NAMALWA (cell line): Measurements from ENCODE around the gene HIVEP3.

ENCODE experiments used
- DNase-seq: peaks from one replicate; pipeline ENCODE4 v3.0.0-alpha.2; 2015; ENCODE audit warnings: low spot score

Gene HIVEP3

DNA sequence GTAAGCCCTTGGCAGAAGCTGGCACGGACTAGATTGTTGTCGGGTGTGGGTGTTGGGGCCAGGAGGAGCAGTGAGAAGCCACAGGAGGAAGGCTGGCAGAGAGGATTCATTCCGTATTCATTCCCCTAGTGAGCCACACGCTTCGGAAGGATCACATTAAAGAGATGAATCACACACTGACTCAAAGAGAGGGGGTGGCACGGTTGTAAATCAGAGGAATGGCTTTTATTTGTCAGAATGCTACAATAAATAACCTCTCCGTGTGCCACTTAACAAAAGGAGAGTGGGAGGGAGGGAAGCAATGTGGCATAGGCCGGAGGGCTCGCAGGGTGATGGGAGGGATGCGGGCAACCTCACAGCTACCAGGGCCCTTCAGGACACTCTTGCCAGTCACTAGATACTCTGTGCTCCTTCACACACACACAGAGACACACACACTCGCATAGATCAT lies 135.5 kb downstream of the HIVEP3 start:
- no peak for DNase-seq

GRCh38 chr1:41780916-41781315 lies 137.8 kb downstream of the HIVEP3 start:
- DNase-seq: no peak

DNA sequence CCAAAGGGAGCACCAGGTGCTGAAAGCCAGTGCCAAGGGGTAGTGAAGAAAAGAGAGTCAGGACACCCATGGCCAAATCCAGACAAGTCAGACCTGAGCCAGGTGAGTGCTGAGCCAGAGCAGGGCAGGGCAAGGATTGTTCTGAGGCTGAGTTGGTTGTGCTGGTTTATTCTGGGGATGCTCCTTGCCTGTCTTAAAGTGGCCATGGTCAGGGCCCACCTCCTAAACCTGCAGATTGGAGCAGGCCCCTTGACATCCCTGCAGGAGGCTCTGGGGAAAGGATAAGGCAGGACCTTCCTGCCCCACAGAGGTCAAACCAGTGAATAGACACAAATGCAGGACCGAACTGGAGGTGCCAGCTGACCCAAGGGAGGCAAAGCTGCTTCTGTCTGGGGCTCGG lies 138.4 kb downstream of the HIVEP3 start:
- no peak for DNase-seq

DNA sequence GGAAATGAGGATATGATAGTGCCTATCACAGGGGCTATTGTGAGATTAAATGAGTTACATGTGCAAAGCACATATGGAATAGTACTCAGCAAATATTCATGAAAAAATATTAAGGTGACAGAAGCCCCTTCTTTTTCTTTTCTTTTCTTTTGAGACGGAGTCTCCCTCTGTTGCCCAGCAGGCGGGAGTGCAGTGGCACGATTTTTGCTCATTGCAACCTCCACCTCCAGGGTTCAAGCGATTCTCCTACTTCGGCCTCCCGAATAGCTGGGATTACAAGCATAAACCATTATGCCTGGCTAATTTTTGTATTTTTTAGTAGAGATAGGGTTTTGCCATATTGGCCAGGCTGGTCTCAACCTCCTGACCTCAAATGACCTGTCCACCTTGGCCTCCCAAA lies 139.4 kb downstream of the HIVEP3 start:
- DNase-seq: no peak

GRCh38 chr1:41777695-41778094 lies 141.0 kb downstream of the HIVEP3 start:
- DNase-seq: no peak

- DNase-seq: no peak
Observed at GRCh38 chr1:41776891-41777441, 141.8 kb downstream of the HIVEP3 start.

DNA sequence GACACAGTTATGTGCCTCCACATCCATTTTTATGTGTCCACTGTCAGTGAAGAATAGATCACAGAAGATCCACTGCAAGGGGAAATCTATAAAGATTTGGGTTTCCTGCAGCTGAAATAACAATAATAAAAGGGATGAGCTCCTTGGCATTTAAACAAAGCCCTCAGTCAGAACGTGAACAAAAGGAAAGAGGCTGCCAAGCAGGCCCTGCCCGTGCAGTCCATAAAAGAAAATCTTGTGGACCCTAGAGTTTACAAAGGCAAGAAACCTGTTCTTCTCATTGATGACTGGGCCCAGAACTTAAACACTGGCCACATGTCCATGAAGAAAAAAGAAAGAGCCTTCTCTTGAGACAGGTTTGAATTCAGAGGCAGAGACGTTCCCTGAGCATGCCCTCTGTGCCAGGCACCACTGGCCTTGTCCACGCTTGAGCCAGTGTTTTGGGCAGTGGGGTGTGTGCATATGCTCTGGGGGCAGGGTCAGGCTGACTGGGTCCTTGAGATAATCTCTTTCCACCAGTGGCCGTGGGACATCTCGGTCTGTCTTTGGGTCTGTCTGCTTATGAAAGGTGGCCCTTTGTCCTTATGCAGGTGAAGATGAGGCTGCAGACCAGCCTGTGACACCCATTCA lies 142.7 kb downstream of the HIVEP3 start:
- DNase-seq: no peak

DNA sequence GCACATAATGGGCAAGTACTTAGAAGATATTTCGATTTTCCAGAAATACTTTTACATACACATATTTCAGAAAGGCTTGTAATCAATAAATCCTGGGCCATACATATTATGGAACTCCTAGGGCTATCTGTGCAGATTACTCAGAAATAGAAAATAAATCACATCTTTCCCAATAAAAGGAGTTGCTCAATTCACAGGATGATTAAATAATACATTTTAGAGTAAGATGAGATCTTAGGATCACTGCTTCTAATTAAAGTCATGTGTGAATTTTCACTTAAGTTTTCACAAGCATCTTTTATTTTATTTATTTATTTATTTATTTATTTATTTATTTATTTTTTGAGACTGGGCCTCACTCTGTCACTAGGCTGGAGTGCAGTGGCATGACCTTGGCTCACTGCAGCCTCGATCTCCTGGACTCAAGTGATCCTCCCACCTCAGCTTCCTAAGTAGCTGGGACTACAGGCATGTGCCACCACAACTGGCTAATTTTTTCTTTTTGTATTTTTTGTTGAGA lies 144.2 kb downstream of the HIVEP3 start:
- no peak for DNase-seq

GRCh38 chr1:41773842-41774241 lies 144.9 kb downstream of the HIVEP3 start:
- no peak for DNase-seq

GRCh38 chr1:41773144-41773591 lies 145.6 kb downstream of the HIVEP3 start:
- DNase-seq: no peak

DNA sequence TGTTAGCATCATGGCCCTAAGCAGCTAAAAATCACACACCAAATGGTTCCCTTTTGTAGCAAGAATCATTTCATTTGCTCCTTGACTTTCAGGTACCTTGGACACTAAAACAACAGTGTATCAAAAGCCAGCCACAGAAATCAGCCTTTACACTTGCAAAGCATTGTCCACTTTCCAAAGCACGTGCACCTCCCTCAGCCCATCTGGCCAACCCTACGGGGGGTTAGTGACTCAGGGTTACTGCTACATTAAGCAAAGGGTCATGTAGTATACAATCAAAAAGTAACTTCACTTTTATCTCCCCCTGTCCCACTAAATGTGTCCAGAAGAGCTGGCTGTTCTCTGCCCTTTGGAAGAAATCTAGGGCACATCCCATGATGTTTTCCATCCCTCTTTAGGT lies 149.7 kb downstream of the HIVEP3 start:
- no peak for DNase-seq

DNA sequence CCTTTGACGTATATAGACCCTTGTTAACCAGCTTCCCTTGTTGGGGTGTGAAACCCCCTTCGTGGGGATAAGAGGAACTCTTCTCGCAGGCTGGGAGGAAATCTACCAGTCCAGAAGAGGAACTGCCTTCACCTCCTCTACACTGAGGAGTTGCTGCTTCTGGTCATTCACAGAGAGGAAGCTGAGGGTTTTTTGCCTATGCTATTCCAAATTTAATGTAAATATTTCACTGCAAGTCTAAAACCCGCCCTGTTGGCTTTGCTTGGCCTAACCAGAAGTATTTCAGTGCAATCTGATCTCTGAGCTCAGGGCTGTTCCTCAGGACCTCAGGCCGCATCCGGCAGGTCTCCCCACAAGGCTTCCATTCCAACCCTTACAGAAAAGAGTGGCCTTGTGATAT lies 150.1 kb downstream of the HIVEP3 start:
- no peak for DNase-seq

- DNase-seq: no peak
Observed at GRCh38 chr1:41767534-41768525, 150.9 kb downstream of the HIVEP3 start.

DNA sequence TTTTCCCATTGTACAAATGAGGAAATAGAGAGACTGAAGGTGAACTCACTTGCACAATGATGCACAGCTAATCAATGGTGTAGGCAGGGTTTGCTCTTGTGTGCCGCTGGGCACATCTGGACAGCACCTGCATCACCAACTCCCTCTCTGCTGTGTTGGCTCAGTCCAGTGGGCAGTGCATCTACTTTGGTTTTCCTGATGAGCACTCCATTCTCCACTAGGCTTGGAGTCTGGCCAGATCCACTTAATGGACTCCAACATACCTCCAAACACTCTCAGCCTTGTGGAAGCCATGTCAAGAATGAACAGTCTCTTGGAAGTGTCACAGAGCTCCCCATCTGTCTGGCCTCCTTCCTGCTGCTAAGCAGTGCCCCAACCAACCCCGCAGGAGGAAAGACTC lies 152.2 kb downstream of the HIVEP3 start:
- DNase-seq: no peak

DNA sequence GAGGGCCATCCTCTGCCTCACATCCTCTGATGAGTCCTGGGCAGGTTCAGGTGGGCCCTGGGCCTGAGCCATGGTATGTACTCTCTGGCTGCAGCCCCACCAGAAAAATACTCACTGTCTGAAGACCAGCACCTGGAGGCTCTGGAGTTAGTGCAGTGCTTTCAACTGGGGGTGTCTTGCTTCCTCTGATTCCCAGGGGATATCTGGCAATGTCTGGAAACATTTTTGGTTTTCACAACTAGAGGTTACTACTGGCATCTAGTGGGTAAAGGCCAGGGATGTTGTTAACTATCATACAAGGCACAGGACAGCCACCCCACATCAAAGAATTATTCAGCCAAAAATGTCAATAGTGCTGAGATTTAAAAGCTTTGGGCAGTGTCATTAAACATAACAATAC lies 152.7 kb downstream of the HIVEP3 start:
- no peak for DNase-seq

DNA sequence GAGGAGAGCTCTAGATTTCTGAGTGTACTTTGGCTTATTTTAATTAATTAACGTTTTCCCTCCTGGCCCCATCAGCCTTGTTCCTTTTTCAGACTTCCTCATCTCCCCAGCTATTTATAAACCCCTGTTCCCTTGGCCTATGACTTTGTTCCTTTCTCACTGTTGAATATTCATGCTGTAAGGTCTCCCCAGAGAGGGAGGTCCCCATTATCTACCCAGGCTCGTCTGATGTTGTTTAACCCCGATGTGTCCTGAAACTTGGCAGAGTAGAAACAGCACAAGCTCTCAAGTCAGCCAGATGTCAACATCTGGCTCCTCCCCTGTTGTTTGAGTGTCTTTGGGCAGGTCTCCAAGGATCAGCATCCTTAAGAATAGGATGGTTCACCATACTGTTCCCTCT lies 153.6 kb downstream of the HIVEP3 start:
- DNase-seq: no peak

- no peak for DNase-seq
Observed at GRCh38 chr1:41764656-41765055, 154.1 kb downstream of the HIVEP3 start.

GRCh38 chr1:41762777-41763176 lies 155.9 kb downstream of the HIVEP3 start:
- DNase-seq: no peak

DNA sequence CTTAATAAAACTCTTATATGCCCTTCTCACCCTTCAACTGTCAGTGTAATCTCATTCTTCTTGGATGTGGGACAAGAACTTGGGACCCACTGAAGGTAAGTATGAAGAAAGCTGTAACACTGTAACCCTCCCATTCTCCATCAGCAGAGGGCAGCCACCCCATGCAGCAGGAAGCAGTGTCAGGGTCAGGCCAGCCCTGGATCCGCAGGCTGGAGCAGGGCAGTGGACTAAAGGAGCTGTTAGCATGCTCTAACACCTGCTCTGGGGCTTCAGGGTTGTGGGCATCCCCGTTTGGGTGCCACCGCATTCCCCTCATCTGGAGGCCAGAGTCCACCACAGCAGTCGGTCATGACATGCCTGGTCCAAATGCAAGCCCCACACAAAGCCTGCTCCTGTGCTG lies 156.5 kb downstream of the HIVEP3 start:
- no peak for DNase-seq

GRCh38 chr1:41758904-41759548 lies 159.7 kb downstream of the HIVEP3 start:
- no peak for DNase-seq

- no peak for DNase-seq
Observed at GRCh38 chr1:41758500-41758899, 160.2 kb downstream of the HIVEP3 start.

DNA sequence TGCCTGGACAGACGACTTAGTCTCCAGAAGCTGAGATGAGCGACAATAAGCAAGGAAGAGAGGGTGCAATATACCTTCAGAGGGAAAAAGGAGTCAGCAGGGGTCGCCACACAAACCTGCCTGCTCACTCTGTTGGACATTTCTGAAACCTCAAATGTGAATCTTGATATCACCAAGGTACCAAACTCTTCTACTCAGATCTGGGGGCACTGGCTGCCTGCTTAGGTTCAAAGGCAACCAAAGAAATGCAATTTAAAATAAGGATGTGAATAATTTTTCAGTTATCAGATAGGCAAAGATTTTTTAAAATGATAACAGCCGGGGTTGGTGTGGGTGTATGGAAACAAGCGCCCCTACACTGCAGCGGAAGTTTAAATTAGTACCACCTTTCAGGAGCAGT lies 164.2 kb downstream of the HIVEP3 start:
- DNase-seq: peak; percentile 47
